SH-SY5Y (cell line): Measurements from ENCODE around the gene LAMA5.

Source experiments
- GATA2 ChIP-seq: IDR thresholded peaks from 2 replicates; pipeline ENCODE4 v1.6.1; 2011; ENCODE audit warnings: mild to moderate bottlenecking, low read depth, low read length
- GATA3 ChIP-seq: IDR thresholded peaks from 2 replicates; pipeline ENCODE4 v1.6.1; 2011; ENCODE audit warnings: low read depth, mild to moderate bottlenecking, low read length, moderate library complexity

GRCh38 chr20:62401331-62401779, 34.2 kb upstream of the LAMA5 start:
- TF ChIP-seq GATA3 (no peak), GATA2 (no peak)
